GM18502 (cell line): Measurements from ENCODE around the gene OXA1L.
"Not testable (repeated sequence)": the region's sequence is repeated elsewhere in the genome, so short reads cannot be mapped to it uniquely, and the experiment has no call there.

ENCODE experiments used
- ATAC-seq: cut with Tn5 transposase; IDR thresholded peaks from one replicate; pipeline ENCODE4 v1.9.1; 2021; ENCODE audit warnings: mild to moderate bottlenecking; ENCODE audit not compliant: unreplicated experiment, poor library complexity

Gene OXA1L

GRCh38 chr14:22767323-22767589, 768 bp downstream of the OXA1L start:
- no peak for ATAC-seq

GRCh38 chr14:22768947-22769346, 2.5 kb downstream of the OXA1L start:
- ATAC-seq, result no peak

- ATAC-seq, result no peak
Measured at GRCh38 chr14:22769369-22769768, 2.9 kb downstream of the OXA1L start.

GRCh38 chr14:22770481-22771187, 4.1 kb downstream of the OXA1L start:
- ATAC-seq, result no peak

- no peak for ATAC-seq
Measured at GRCh38 chr14:22772725-22773124, 6.2 kb downstream of the OXA1L start.

- ATAC-seq, result no peak
Measured at GRCh38 chr14:22773162-22774010, 6.9 kb downstream of the OXA1L start.

- ATAC-seq, result no peak
Measured at GRCh38 chr14:22774011-22774706, 7.7 kb downstream of the OXA1L start.

GRCh38 chr14:22776215-22776614, 9.7 kb downstream of the OXA1L start:
- no peak for ATAC-seq

- ATAC-seq, result not testable (repeated sequence)
Measured at GRCh38 chr14:22776849-22777248, 10.4 kb downstream of the OXA1L start.

- no peak for ATAC-seq
Measured at GRCh38 chr14:22778084-22778483, 11.6 kb downstream of the OXA1L start.

- ATAC-seq, result no peak
Measured at GRCh38 chr14:22780105-22780679, 13.7 kb downstream of the OXA1L start.

- ATAC-seq, result no peak
Measured at GRCh38 chr14:22780941-22781300, 14.4 kb downstream of the OXA1L start.

- no peak for ATAC-seq
Measured at GRCh38 chr14:22781301-22781991, 15.0 kb downstream of the OXA1L start.

GRCh38 chr14:22786685-22787084, 20.2 kb downstream of the OXA1L start:
- no peak for ATAC-seq

- ATAC-seq, result no peak
Measured at GRCh38 chr14:22791301-22791700, 24.8 kb downstream of the OXA1L start.

GRCh38 chr14:22792158-22792557, 25.7 kb downstream of the OXA1L start:
- no peak for ATAC-seq

GRCh38 chr14:22793550-22793949, 27.1 kb downstream of the OXA1L start:
- not testable (repeated sequence) for ATAC-seq

GRCh38 chr14:22793976-22794375, 27.5 kb downstream of the OXA1L start:
- ATAC-seq, result no peak

- ATAC-seq, result peak; percentile 75
Measured at GRCh38 chr14:22794551-22794951, 28.1 kb downstream of the OXA1L start.

- peak; percentile 52 for ATAC-seq
Measured at GRCh38 chr14:22796087-22796707, 29.7 kb downstream of the OXA1L start.
